Measurements from ENCODE around the gene USP25. TPM values are rescaled to one million over a fixed set of nuclear protein-coding genes. Genes with fewer than 3 reads are reported as not detected.
"Not testable (repeated sequence)": the region's sequence is repeated elsewhere in the genome, so short reads cannot be mapped to it uniquely, and the experiment has no call there.

Gene USP25
- total and polyA plus RNA-seq, 8 donors, result 37.2 to 51.9 (median 44.9) TPM

DNA sequence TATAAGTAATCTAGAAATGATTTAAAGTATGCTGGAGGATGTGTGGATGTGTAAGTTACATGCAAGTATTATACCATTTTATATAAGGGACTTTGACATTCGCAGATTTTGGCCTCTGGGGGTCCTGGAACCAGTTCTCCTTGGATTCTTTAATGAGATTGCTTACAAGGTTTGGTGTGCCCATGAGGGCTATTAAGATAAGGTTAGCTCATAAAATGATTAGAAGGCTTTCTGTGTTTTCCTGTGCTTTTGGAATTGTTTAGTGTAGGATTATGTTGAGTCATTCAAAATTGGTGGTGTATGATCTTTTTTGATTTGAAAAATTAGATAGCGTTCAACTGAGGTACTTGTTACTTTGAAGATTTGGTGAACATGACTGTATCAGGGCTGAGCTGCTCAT lies 5.6 kb downstream of the USP25 start:
- Histone ChIP-seq H3K36me3 (no peaks in the 10 kb centered on the region), H3K27ac (peak overlapping the region in 1 of 2 donors; percentile 3), H3K27me3 (no peaks in the 10 kb centered on the region), H3K4me1 (peaks cover 0 to 92% of the 10 kb centered on the region in 2 donors), H3K9me3 (no peaks in the 10 kb centered on the region), H3K4me3 (no peak overlapping the region)
- TF ChIP-seq, protein P1, sequence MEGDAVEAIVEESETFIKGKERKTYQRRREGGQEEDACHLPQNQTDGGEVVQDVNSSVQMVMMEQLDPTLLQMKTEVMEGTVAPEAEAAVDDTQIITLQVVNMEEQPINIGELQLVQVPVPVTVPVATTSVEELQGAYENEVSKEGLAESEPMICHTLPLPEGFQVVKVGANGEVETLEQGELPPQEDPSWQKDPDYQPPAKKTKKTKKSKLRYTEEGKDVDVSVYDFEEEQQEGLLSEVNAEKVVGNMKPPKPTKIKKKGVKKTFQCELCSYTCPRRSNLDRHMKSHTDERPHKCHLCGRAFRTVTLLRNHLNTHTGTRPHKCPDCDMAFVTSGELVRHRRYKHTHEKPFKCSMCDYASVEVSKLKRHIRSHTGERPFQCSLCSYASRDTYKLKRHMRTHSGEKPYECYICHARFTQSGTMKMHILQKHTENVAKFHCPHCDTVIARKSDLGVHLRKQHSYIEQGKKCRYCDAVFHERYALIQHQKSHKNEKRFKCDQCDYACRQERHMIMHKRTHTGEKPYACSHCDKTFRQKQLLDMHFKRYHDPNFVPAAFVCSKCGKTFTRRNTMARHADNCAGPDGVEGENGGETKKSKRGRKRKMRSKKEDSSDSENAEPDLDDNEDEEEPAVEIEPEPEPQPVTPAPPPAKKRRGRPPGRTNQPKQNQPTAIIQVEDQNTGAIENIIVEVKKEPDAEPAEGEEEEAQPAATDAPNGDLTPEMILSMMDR (IDR thresholded peaks at IDR 0.05), result no peak
- no peak for DNase-seq
- intact Hi-C loops (cut with DNase I), result no loop called here
- ATAC-seq, result no peak

DNA sequence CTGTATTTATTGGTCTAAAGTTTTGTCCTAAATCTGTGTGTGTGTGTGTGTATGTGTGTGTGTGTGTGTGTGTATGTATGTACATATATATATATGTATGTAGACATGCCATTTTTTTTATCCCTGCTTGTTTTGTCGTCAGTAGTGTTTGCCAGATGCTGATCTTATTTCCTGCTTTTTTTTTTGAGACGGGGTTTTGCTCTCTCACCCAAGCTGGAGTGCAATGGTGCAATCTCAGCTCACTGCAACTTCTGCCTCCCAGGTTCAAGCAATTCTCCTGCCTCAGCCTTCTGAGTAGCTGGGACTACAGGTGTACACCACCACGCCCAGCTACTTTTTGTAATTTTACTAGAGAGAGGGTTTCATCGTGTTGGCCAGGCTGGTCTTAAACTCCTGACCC lies 6.1 kb downstream of the USP25 start:
- DNase-seq; H3K4me3 ChIP-seq; H3K36me3 ChIP-seq; ATAC-seq; H3K27me3 ChIP-seq; intact Hi-C loops (cut with DNase I); H3K9me3 ChIP-seq: not testable (repeated sequence)
- Histone ChIP-seq H3K4me1 (peaks cover 0 to 96% of the 10 kb centered on the region in 2 donors), H3K27ac (peak overlapping the region in 1 of 2 donors; percentile 35)

DNA sequence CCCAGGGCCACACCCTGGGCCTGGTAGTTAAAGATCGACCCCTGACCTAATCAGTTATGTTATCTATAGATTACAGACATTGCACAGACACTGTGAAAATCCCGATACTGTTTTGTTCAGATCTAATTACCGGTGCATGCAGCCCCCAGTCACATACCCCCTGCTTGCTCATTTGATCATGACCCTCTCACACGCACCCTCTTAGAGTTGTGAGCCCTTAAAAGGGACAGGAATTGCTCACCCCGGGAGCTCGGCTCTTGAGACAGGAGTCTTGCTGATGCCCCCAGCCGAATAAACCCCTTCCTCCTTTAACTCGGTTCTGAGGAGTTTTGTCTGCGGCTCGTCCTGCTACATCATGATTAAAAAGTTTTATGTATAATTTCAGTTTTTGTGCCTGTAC lies 9.0 kb downstream of the USP25 start:
- H3K27me3 ChIP-seq; H3K36me3 ChIP-seq; intact Hi-C loops (cut with DNase I); DNase-seq; H3K4me3 ChIP-seq; H3K9me3 ChIP-seq; ATAC-seq: not testable (repeated sequence)
- Histone ChIP-seq H3K4me1 (peaks cover 0 to 93% of the 10 kb centered on the region in 2 donors), H3K27ac (peak overlapping the region in 1 of 2 donors; percentile 19)

DNA sequence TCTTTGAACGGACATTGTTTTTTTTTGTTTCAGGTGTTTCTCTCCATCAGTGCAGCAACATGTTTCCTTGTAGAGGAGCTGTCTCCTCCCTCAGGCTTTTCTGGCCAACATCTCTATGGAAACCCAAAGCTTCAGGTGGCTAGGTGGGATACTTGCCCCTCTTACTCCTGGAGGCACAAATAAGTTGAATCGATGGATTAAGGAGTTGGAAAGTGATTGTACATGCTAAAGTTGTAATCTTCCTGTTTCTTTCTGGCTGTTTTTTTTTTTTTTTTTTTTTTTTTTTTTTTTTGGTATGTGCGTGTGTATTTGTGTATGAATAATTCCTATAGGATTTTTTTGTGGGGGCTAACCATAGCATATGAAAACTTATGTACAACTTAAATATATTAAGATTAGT lies 10.6 kb downstream of the USP25 start:
- intact Hi-C loops (cut with DNase I), result no loop called here
- TF ChIP-seq, protein P1 (IDR thresholded peaks at IDR 0.05), result no peak

DNA sequence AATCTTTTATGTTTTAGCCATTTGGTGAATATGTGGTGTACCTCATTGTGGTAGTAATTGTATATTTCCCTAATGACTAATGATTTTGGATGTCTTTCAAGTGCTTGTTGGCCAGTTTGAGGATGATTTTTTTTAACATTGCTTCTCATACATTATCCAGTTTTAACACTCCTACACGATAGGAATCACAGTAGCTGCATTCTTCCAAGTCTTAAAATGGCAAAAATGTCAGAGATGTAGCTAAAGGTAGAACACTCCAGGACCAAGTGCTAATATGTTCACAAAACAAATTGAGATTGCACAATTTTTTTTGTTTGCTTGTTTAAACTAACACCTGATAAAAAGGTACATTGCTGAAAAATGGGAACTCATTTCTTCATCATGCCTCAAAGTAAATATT lies 11.7 kb downstream of the USP25 start:
- TF ChIP-seq, protein P1 (IDR thresholded peaks at IDR 0.05), result no peak
- Histone ChIP-seq H3K27me3 (no peaks in the 10 kb centered on the region), H3K27ac (no peak overlapping the region), H3K9me3 (no peaks in the 10 kb centered on the region), H3K4me1 (peaks cover 0 to 65% of the 10 kb centered on the region in 2 donors), H3K4me3 (no peak overlapping the region), H3K36me3 (peaks cover 0 to 4% of the 10 kb centered on the region in 2 donors)
- peak; percentile 65 for ATAC-seq
- intact Hi-C loops (cut with DNase I), result no loop called here
- DNase-seq, result no peak

More for the DNA sequence above, 10.6 kb downstream of the USP25 start:
- ATAC-seq (no peak), DNase-seq (no peak)
- no peaks in the 10 kb centered on the region for H3K9me3 ChIP-seq
- H3K4me1 ChIP-seq, result peaks cover 0 to 76% of the 10 kb centered on the region in 2 donors
- no peak overlapping the region for H3K4me3 ChIP-seq
- no peak overlapping the region for H3K27ac ChIP-seq
- no peaks in the 10 kb centered on the region for H3K27me3 ChIP-seq
- peaks cover 0 to 4% of the 10 kb centered on the region in 2 donors for H3K36me3 ChIP-seq

DNA sequence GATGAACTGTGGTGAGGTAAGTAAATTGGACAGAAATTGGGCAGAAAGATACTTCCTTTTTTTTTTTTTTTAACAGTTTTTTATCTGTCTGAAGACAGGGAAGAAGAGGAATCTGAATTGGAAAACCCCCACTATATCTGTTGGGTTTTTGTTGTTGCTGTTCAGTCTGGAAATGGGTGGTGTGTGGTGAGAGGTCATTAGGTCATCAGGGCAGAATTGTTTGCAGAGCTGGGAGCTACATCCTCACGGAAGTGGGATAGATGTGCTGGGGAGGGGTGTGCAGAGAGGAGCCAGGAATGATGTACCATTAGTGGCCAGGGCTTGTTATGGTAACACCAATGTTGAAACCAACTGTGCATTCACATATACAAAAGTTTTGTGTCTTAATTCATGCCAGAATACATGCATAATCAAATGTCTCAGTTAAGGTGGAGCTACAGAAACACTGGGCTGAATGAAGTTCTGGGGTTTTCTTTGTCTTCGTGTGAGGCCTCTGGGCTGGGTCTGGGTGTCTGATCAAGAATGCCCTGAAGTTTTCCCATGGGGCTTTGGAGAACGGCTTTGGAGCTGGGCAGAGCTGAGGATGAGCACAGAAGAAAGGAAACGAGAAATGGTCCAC lies 12.4 kb downstream of the USP25 start:
- DNase-seq (no peak), ATAC-seq (peak; percentile 47)
- Histone ChIP-seq H3K9me3 (no peaks in the 10 kb centered on the region), H3K4me3 (no peak overlapping the region), H3K27me3 (no peaks in the 10 kb centered on the region), H3K36me3 (peaks cover 0 to 4% of the 10 kb centered on the region in 2 donors), H3K4me1 (peaks cover 0 to 60% of the 10 kb centered on the region in 2 donors), H3K27ac (peak overlapping the region in 1 of 2 donors; percentile 39)
- TF ChIP-seq, protein P1 (IDR thresholded peaks at IDR 0.05), result no peak
- intact Hi-C loops (cut with DNase I), result no loop called here

All from left lung (tissue), 10 donors.